ENCODE data around the gene ARVCF.
"Not testable (repeated sequence)": the region's sequence is repeated elsewhere in the genome, so short reads cannot be mapped to it uniquely, and the experiment has no call there.

Gene ARVCF

GRCh38 chr22:19937616-19938473, 78.8 kb downstream of the ARVCF start:
- no peak for DNase-seq (ENCODE audit: low read depth, low spot score)

GRCh38 chr22:19936513-19936912, 80.1 kb downstream of the ARVCF start:
- no peak for DNase-seq (ENCODE audit: low read depth, low spot score)

GRCh38 chr22:19935123-19935718, 81.4 kb downstream of the ARVCF start:
- not testable (repeated sequence) for DNase-seq (ENCODE audit: low read depth, low spot score)

- DNase-seq (ENCODE audit: low read depth, low spot score): no peak
Measured at GRCh38 chr22:19933341-19934241, 83.0 kb downstream of the ARVCF start.

GRCh38 chr22:19932367-19933206, 84.0 kb downstream of the ARVCF start:
- no peak for DNase-seq (ENCODE audit: low read depth, low spot score)

GRCh38 chr22:19931514-19931913, 85.1 kb downstream of the ARVCF start:
- DNase-seq (ENCODE audit: low read depth, low spot score): no peak

- no peak for DNase-seq (ENCODE audit: low read depth, low spot score)
Measured at GRCh38 chr22:19930551-19931486, 85.8 kb downstream of the ARVCF start.

GRCh38 chr22:19929586-19930550, 86.8 kb downstream of the ARVCF start:
- DNase-seq (ENCODE audit: low read depth, low spot score): no peak

- no peak for DNase-seq (ENCODE audit: low read depth, low spot score)
Measured at GRCh38 chr22:19928207-19928606, 88.4 kb downstream of the ARVCF start.

GRCh38 chr22:19927696-19928095, 88.9 kb downstream of the ARVCF start:
- DNase-seq (ENCODE audit: low read depth, low spot score): no peak

- not testable (repeated sequence) for DNase-seq (ENCODE audit: low read depth, low spot score)
Measured at GRCh38 chr22:19926028-19926427, 90.6 kb downstream of the ARVCF start.

GRCh38 chr22:19923914-19924513, 92.6 kb downstream of the ARVCF start:
- no peak for DNase-seq (ENCODE audit: low read depth, low spot score)

GRCh38 chr22:19921544-19922081, 95.0 kb downstream of the ARVCF start:
- no peak for DNase-seq (ENCODE audit: low read depth, low spot score)
